SH-SY5Y (cell line): ENCODE measurements around the gene SEMA3G.

Source experiments
- GATA2 ChIP-seq: IDR thresholded peaks from 2 replicates; pipeline ENCODE4 v1.6.1; 2011; ENCODE audit warnings: mild to moderate bottlenecking, low read depth, low read length
- GATA3 ChIP-seq: IDR thresholded peaks from 2 replicates; pipeline ENCODE4 v1.6.1; 2011; ENCODE audit warnings: low read depth, mild to moderate bottlenecking, low read length, moderate library complexity

SEMA3G gene

DNA sequence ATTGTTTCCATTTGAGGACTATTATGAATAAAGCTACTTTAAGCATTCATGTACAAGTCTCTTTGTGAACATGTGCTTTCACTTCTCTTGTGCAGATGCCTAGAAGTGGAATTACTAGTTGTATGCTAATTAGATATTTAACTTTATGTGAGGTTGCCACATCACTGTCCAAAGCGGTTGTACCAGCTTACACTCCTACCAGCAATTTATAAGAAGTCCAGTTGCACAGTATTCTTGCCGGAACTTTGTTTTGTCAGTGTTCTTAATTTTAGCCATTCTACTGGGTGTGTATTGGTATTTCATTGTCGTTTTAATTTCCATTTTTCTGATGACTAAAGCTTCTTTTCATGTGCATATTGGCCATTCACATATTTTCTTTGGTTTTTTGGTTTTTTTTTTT, 29.1 kb downstream of the SEMA3G start:
- TF ChIP-seq GATA3, result no peak
- TF ChIP-seq GATA2, result no peak

DNA sequence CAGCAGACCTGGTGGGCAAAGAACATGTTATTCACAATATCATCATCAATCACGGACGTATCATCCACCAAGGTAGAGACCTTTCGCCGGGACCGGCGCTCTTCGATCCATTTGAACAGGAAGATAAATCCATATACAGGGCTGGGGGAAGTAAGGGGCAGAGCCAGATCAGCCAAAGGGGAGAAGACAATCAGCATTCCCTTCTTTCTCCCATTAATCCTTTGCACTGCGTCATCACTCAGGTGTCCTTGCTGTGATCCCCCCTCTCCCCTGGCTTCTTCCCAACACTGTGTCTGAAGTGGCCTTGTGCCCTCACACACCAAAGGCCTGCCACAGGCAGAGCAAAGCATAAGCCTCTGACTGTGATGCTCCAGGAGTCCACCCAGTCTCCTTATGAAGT, 36.4 kb downstream of the SEMA3G start:
- TF ChIP-seq GATA2 (no peak), GATA3 (no peak)

DNA sequence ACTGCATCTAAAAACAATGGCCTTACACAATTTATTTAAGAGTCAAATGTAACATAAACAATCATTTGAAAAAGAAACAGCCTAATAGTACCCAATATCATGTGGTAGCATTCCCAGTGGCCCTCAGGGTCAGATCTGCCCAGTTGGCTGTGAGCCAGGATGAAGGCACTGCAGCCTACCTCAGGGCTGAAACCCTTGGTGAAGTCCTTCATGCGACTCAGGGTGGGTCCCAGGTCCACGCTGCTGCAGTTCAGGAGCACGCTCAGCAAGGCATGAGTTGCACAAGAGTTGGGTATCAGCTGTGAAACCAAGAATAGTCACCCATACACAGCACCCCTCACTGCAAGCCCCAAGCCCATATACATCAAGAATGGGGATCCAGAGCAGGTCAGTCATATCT, 37.1 kb downstream of the SEMA3G start:
- TF ChIP-seq GATA2 (no peak), GATA3 (no peak)

DNA sequence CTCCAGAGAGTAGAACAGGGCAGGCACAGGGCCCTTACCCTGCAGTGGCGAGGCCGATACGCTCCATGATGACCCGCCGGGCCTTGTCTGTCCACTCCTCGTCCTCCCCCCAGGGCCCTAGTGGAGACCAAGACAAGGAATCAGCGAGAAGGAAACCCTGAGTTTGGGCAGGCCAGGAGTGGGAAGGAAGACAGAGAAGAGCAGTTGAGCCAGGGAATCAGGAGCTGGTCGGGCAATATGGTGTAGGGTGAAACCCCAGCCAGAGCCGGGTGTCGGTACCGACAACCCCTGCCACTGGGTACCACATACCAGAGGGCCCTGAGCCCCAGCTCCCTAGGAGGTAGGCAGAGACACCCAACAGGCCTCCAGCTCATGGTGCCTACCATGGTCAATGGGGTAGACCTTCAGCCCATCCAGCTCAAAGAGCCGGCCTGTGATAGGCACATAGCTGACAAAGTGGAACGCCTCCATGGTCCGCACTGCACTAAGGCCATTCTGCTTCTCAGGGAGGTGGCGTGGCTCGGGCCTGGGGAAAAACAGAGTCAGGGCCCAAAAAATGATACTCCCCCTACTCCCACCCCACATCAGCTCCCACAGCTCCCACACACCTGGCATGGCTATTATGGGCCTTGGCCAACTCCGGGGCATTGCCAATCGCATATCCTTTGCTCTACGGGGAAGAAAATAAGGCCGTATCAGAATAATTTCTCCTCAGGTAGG, 38.0 kb downstream of the SEMA3G start:
- TF ChIP-seq GATA3, result no peak
- no peak for TF ChIP-seq GATA2

DNA sequence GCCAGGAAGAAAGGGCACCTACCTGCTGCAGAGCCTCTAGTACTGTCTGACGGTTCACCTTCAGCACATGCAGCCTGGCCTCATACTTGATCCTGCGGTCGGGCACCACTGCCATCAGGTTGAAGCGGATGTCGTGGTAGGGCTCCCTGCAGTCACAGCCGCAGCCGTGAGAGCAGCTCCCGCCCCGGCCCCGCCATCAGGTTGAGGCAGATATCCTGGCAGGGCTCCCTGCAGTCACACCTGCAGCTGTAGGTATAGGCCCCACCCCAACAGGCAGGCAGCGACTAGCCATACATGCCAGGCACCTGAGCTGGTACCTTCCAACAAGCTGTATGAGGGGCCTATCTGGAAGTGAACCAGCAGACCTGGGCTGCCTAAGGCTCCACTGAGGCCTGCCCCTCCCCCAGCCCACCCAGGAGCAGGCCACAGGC, 38.7 kb downstream of the SEMA3G start:
- TF ChIP-seq GATA2 (no peak), GATA3 (no peak)

DNA sequence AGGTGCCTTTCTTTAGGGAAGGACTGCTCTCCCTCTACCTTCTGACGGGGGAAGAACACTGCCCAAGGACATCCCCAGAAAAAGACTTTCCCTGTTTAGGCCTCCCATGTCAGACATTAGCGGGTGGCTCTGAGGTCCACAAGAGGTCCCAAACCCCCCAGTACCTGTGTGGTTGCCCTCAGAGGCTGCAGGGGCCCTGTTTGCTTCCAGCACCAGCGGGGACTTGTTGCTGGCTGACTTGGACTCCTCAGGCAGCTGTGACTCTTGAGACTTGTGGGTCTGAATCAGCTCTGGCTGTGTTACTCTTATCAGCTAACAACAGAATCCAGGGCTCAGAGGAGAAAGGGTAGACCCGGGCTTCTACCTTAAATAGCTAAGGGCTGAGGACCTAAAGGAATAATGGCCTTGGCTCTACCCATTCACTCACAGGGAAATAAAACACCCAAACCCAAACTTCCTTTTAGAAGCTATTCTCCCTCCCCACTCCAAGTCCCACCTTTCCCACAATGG, 39.2 kb downstream of the SEMA3G start:
- no peak for TF ChIP-seq GATA3
- no peak for TF ChIP-seq GATA2

DNA sequence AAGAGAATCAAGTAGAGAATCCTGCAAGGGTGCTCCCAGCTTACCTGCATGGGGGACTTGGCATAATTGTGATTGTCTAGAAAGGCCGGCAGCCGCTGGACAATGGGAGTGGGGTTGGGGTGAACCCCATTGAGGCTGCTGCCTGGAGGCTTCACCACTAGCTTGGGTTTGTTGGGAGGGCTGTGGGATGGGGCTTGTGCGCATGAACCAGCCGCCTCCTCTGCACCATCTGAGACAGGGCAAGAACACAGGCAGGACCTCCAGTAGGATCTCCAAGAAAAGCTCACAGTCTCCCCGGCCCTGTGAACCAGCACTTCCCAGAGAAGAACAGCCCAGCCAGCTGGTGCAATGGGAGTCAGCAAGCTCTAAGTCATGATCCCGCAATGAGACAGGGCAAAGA, 39.8 kb downstream of the SEMA3G start:
- no peak for TF ChIP-seq GATA3
- no peak for TF ChIP-seq GATA2

DNA sequence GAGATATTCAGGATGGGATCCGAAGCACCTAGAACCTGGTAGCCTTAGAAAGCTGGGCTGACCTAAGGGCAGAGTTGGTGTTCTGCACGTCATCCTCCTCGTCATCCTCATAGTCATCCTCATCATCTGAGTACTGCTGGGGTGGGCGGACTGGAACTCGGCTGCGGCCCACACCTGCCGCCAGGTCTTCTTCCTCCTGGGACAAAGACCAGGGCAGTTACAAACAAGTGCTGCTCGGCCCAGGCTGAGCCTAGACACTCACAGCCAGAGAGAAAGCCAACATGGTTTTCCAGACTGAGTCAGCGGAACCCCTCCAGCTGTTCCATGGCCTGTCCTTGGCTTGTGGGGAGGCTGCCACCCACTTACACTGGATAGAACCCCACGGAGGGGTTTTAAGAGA, 40.5 kb downstream of the SEMA3G start:
- TF ChIP-seq GATA2 (no peak), GATA3 (no peak)

DNA sequence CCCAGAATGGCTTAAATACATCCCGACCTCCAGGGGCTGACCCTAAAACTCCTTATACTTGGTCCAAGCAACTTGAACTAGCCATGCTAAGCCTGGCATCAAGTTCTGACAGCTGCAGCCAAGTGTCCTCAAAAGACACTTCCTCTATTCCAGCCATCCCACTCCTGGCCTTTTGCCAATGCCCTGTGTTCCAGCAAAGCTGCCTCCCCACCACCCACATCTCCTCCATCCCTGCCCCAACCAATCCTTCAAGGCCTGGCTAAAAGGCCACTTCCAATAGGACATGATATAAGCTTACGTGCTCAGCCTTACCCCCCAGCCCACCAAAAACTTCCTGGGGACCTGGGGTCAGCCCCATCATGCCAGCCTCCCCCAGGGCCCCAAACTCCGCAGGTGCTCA, 40.9 kb downstream of the SEMA3G start:
- TF ChIP-seq GATA3 (no peak), GATA2 (no peak)

DNA sequence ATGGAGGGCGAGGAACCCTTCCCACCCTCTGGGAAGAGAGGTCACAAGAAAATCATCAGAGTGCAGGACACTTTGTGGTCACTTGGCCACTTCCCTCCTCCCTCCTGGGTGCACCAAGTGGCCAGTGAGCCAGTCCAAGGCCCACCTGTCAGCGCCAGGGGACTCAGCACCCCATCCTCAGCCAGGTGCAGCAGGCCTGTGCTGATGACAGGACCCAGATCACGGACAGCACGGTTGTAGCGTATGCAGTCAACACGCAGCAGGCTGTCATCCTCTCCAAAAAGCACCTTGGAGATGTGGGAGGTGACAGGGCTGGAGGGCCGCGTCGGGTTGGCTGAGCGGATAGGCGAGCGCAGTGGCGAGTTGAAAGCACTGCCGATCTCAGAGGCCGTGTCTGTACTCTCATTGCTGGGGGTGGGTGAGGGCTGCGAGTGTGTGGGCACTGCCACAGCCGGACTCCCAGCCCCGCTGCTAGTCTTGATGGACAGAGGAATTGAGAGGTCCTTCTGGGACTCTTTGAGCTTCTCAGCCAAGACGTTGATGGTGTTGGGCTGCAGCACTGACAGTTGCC, 41.5 kb downstream of the SEMA3G start:
- no peak for TF ChIP-seq GATA2
- TF ChIP-seq GATA3, result no peak

DNA sequence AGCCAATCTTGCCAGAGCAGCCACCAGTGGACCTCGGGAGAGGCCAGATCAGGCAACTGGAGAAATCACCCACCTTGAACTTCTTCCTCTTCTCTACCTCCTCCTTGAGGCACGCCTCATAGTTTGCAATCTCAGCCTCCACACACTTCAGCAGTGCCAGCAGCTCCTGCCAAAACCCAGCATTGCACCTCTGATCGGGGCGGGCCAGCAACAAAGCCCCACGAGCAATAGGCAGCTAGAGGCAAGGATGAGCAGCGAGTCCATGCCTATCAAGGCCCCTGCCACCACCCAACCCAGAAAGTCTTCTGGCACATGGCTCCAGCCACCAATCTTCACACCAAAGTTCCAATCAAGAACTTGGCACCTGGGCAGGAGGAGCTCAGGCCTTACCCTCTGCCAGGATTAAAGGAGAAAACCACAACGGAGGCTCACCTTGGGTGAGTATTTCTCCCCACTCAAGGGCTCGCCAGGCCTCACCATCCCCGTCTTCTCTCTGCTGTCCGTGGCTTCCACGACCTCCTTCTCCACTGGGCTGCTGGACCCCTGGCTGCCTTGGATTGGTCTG, 42.1 kb downstream of the SEMA3G start:
- TF ChIP-seq GATA2 (no peak), GATA3 (no peak)

DNA sequence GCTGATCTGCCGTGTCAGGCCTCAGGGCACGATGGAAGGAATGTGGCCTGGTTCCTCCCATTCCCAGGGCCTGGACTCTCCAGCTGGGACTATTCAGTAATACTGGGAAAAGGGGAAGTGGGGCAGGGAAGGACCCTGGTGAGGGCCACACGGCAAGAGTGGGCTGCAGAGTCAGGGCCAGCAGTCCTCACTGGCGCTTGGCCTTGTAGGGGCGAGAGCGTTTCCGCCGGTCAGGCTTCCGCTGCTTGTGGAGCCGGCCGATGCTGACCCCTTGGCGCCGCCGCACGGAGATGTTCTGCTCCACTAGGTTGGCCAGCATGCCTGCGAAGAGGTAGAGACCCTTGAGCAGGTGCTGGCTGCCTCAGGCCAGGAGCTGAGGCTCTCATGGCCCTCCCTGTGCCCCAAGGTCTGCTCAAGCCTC, 42.8 kb downstream of the SEMA3G start:
- no peak for TF ChIP-seq GATA2
- no peak for TF ChIP-seq GATA3

DNA sequence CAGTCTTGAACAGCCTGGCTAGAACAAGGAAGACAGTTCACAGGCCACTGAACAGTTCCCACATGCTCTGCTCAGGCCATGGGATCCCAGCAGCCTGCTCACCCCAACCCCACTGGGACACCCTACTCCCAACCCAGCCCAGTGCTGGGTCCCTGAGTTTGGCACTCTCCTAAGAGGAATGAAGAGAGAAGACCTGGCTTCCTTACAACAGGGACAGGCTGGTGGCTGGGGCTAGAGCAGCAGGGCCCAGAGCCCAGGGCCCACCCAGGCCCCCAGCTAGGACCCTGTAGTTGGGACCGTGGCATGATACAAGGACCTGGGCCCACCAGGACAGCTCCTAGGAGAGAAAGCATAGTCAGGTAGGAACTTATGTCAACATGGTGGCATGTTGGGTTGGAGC, 43.4 kb downstream of the SEMA3G start:
- no peak for TF ChIP-seq GATA3
- TF ChIP-seq GATA2, result no peak

DNA sequence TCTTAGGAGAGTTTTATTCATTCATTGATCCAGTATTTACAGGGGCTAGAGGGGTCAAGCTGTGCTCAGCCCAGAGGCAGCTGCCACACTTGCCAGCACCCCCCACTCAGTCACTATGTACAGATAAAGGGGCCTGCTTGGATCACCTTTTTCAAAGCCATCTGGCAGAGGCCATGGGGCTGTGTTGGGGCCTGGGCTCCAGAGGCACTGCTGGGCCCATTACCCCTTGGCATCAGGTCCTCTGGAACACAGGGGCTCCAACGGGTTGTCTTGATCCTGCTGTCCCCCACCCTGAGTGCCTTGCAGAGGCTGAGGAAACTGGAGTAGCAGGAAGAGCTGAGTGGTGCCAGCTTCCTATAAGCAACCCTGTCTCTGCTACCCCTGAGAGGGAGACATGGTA, 43.9 kb downstream of the SEMA3G start:
- TF ChIP-seq GATA2, result no peak
- no peak for TF ChIP-seq GATA3

DNA sequence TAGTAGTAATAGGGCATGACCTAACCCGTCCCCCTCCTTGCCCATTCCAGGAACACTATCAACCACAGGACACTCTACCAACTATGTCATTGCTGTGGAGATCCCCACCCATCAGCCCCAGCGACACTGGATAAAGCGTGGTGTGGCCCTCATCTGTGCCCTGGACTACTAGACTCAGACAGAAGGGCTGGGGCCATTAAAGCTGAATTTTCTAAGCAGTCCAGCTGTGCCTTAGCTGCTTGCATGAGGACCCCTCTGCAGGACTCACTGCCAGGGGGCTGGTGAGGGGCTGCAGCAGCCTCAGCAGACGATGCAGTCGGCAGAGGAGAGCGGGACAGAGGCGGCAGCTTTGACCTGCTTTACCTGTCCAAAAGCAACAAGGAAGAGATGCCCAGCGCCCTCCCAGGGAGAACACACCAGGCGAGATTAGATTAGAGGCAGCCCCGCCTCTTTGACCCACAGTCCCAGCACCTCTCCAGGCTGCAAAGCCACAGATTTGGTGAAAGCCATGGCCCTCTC, 44.6 kb downstream of the SEMA3G start:
- TF ChIP-seq GATA2 (no peak), GATA3 (no peak)
